GM04503 (cell line): ENCODE results near the gene SUCLG2.

ENCODE experiments used
- DNase-seq: peaks from one replicate; pipeline ENCODE4 v3.0.0-alpha.2; 2012; ENCODE audit warnings: low read depth

Gene SUCLG2

GRCh38 chr3:67509471-67510075 lies 144.8 kb downstream of the SUCLG2 start:
- no peak for DNase-seq

DNA sequence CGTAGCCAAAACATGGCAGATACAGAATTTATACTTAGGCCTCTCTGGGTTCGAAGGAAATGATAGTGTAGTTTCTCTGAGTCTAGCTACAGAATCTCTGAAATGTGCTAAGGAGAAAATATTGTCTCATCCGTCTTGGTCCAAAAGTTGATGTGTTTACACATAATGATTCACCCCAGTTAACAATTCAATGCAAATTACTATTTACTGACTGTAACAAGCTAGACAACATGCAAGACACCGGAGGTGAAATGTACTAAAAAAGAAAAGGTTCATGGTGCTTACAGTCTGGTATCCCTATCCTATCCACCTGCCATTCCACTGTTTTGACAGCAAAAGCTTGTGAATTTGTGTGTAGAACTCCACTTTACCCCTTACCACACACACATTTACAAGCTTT lies 146.8 kb downstream of the SUCLG2 start:
- no peak for DNase-seq

DNA sequence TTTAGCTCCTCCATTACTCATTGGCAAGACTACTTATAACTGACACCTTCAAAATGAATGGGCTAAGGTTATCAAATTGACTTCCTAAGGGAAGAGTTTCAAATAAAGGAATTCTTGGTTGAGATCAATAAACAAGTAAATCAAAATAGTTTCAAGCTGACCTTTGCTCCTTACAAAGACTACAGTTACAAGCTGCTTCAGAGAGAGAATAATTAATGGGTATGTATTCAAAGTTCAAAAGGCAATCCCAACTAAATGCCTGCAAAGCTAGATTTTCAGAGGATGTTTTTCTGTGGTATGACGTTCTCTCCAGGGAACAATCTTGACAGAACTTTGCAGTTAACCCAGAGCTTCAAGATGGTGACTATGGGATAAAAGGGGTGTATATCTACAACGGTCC lies 153.7 kb downstream of the SUCLG2 start:
- no peak for DNase-seq

DNA sequence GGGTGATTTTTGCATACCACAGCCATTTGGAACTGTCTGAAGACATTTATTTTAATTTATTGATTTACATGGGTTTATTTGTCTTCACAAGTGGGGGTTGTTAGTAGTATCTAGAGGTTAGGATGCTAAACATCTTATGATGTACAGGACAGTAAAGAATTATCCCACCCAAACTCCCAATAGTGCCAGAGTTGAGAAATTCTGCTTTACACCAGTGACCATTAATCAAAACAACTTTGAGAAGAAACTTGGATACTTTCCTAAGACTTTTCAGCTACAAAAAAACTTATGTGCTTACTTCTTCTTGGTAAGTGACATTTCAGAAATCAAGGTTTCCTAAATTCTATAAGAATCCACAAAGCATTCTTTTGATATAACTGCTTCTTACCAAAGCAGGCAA lies 156.7 kb downstream of the SUCLG2 start:
- DNase-seq = no peak

DNA sequence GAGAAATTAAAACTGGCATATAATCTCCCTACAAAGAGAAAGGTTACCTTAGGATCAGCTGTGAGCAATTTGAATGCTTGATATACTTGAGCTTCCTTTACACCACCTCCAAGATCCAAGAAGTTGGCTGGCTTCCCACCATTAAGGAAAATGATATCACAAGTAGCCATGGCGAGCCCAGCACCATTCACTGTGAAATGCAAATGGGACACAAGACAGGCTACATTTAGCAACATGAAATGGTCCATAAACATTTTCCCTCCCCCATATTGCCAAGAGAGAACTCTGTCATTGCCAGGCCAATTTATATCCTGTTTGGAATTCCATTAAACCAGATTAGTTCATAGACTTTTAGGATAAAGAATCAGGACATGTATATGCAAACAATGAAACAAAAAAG lies 158.7 kb downstream of the SUCLG2 start:
- no peak for DNase-seq

DNA sequence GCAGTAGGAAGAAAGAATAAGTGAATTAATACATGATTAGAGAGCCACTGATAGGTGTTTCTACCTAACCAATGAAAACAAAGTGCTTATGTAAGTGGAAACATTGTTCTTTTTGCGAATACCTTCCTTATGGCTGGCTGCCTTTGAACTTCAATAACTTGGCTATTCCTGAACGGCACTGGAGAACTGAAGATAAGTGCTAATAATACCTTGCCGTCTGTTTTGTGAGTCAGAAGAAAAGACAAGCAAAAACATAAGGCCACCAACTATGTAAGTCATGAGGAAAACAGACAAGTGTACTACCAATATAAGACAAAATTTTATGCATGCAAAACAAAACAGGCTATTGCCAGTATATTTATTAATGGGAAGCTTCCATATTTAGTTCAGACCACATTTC lies 160.6 kb downstream of the SUCLG2 start:
- DNase-seq = no peak

DNA sequence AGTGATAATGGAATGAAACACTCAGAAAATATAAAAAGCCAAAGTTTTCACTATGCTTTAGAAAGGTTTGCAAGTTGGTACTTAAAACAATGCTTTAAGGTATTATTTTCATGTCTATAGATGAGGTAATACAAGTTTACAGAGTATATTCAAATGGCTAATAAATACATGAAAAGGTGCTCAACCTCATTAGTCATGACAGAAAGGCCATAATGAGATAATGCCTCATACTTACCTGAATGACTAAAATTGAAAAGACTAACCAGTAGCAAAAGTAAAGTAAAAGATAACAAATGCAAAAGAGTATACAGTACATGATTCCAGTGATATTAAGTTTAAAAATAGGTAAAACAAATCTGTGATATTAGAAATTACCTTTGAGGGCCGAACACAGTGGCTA lies 163.8 kb downstream of the SUCLG2 start:
- no peak for DNase-seq

GRCh38 chr3:67489816-67490215 lies 164.6 kb downstream of the SUCLG2 start:
- DNase-seq = peak; percentile 61

GRCh38 chr3:67487564-67488114 lies 166.8 kb downstream of the SUCLG2 start:
- no peak for DNase-seq

DNA sequence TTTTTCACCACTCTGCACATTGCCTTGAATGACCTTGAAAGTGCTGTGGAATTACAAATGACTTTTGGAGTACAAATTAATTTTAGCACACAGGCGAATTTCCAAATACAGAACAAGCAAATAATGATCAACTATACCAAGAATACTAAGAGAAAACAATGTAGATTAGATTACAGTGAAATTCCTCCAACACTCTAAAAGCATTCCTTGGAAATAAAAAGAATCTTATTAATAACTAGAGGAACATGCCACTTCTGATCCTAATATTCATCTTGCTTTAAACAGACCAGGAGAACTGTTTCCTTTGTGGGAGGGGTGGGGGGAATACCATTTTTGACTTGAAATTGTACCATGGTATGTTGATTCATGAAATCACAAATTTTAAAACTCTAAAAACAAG lies 167.5 kb downstream of the SUCLG2 start:
- DNase-seq = no peak

DNA sequence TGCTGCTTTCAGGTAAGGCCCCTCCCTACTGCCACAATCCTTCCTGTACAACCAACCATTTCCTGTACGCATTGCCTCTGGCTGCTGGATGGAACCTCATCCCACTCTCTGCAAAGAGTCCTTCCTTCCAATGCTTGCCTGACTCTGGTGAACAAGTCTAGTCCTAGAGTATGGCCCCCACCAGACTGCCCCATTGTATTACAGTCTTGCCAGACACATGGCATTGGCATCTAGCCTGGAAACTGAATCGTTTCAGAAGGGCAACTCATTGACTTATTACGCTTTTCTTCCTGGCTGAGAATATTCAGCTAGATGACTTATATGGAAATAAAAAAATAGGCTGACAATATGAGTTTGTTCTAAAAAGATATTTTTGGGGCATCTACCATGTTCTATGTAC lies 170.3 kb downstream of the SUCLG2 start:
- no peak for DNase-seq

- no peak for DNase-seq
These were observed 173.3 kb downstream of the SUCLG2 start for GRCh38 chr3:67481126-67481525.

GRCh38 chr3:67478423-67478822 lies 176.0 kb downstream of the SUCLG2 start:
- no peak for DNase-seq

GRCh38 chr3:67474311-67474710 lies 180.1 kb downstream of the SUCLG2 start:
- no peak for DNase-seq

- no peak for DNase-seq
These were observed 181.7 kb downstream of the SUCLG2 start for GRCh38 chr3:67472674-67473201.

GRCh38 chr3:67470207-67470606 lies 184.2 kb downstream of the SUCLG2 start:
- DNase-seq = no peak

DNA sequence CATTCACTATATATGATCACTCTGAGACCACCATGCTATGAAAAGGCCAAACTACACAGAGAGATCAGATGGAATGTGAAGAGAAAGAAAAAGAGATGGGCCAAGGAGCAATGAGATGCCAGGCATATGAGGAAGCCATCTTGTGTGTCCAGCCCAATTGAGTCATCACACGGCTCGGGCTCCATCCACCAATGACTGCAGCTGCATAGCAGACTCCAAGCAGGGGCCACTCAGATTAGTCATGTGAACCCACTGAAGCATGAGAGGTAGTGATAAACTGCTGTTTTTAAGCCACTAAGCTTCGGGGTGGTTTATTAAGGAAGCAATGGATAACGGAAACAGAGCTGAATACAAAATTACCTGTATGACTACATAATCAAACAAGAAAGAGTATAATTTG lies 185.9 kb downstream of the SUCLG2 start:
- DNase-seq = no peak

DNA sequence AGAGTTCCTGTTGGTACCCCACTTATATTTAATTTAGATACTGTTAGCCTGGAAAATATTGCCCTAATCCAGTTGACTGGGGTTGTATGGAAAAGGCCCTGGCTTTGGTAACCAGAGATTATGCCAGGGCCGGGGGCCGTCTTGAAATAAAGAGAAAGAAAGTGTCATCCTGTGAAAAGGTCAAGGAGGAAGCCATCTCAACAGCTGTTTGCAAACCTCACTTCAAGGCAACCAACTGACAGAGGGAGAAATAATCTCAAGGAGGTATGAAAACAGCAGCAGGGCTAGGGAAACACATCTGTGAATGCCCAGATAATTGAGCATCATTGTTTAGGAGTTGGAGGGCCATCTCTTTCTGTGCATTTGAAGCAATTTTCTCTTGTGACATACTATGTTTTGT lies 190.8 kb downstream of the SUCLG2 start:
- no peak for DNase-seq

DNA sequence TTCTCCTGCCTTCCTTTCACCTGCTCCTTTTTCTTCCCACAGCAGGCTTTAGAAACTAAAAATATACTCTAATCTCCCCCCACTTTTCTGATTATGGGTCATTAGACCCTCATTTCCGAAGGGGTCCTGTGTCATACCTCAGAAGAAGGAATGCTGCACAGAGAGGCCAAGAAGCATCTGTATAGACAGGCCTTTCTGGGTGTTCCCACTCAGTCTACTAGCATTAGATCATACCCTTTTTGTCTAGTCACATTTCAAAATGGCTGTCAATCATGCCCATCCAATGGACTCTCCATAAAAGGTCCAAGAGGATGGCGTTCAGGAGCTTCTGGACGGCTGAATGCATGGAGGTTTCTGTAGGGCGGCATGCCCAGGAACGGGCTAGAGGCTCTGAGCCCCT lies 192.2 kb downstream of the SUCLG2 start:
- no peak for DNase-seq

- peak; percentile 16 for DNase-seq
These were observed 192.7 kb downstream of the SUCLG2 start for GRCh38 chr3:67461667-67462142.

- DNase-seq = no peak
These were observed 193.4 kb downstream of the SUCLG2 start for GRCh38 chr3:67460841-67461510.

DNA sequence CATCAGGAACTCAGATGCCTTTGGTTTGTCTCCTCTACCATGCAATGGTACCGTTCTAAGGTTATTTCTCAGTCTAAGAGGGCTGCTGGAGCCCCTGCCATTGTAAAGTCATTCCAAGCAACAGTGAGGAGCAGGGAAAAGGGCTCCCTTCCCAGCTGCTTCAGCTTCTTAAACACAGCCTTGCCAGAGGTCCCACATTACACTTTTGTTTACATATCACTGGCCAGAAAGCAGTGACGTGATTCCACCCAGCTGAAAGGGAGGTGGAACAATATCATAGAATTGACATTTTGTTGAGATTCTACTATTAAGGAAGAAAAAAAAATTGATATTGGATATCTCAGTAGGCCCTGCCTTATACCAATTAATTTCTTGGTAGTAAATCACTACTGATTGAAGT lies 194.6 kb downstream of the SUCLG2 start:
- DNase-seq = no peak

DNA sequence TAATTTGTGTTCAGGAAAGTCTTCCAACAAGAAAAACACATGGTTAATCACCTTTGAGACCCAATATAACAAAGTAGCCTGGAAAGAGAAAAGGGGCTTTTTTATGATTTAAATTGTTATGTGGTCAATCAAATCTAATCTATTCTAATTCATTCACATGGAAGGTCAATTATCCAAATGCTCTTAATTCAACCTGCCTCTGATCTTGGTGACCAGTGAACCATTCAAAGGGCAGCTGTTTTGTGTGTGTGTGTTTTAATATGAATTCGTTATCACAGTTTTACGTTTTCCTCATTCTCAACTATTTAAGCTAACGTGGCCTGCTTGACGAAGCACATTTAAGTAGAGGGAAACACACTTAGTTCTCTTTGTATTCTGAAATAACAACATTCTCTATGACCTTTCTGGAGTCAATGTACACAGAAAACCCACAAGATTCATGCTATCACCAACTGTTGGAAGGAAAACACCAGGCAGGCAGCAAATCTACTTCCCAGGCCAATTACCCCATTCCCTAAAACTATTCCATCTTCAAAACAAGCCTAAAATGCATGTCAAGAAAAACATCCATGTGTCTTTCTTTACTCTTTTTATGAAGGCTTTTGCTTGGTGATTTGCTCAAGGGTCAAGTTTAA lies 195.4 kb downstream of the SUCLG2 start:
- no peak for DNase-seq
